Activated T-cell treated with anti-CD3 and anti-CD28 coated beads, Interleukin-2, amount 50 U/mL, for 72 hours (primary cell): ENCODE measurements around the gene POLN. TPM values are rescaled to one million over a fixed set of nuclear protein-coding genes. Genes with fewer than 3 reads are reported as not detected.

Experiments used
- ATAC-seq, 2 donors: fragments of 150-1000 bp; cut with Tn5 transposase; replicated peaks in 1 of 2; 2 replicates each; pipeline ENCODE4 v1.10.0; 2021; ENCODE audit warnings: moderate library complexity in 2 of 2, mild to moderate bottlenecking in 1 of 2
- DNase-seq, 2 donors: peaks; one replicate each; pipeline ENCODE4 v3.0.0; 2021 to 2022; ENCODE audit warnings: mixed read lengths in 1 of 2
- H3K27ac Mint-ChIP-seq: one replicate; pipeline ENCODE4 v1.8.0; 2022; ENCODE audit warnings: mild to moderate bottlenecking, moderate library complexity, mixed read lengths
- H3K27me3 Mint-ChIP-seq: one replicate; pipeline ENCODE4 v1.8.0; 2022; ENCODE audit warnings: low read depth, mixed read lengths
- H3K36me3 Mint-ChIP-seq, 2 donors: one replicate each; pipeline ENCODE4 v1.8.0; 2022; ENCODE audit warnings: mixed read lengths in 2 of 2, mild to moderate bottlenecking in 1 of 2; ENCODE audit not compliant: insufficient read depth in 2 of 2
- H3K4me1 Mint-ChIP-seq: one replicate; pipeline ENCODE4 v1.8.0; 2022; ENCODE audit warnings: low read depth, mixed read lengths
- H3K4me3 Mint-ChIP-seq, 2 donors: one replicate each; pipeline ENCODE4 v1.8.0; 2022; ENCODE audit warnings: mild to moderate bottlenecking in 2 of 2, mixed read lengths in 2 of 2, moderate library complexity in 2 of 2
- H3K9me3 Mint-ChIP-seq, 2 donors: one replicate each; pipeline ENCODE4 v1.8.0; 2022; ENCODE audit warnings: mixed read lengths in 2 of 2
- total RNA-seq, 2 donors: library from RNA; stranded (reverse); gene quantifications; one replicate each; pipeline ENCODE4 v1.2.3, GENCODE V29; 2022

Gene POLN
- total RNA-seq, 2 donors from 2014 or later, result 4.6 TPM

- no peaks in the 10 kb centered on the region for H3K9me3 Mint-ChIP-seq
- no peaks in the 10 kb centered on the region for H3K36me3 Mint-ChIP-seq
- DNase-seq (no peak), ATAC-seq (no peak)
- H3K4me1 Mint-ChIP-seq, result no peaks in the 10 kb centered on the region
- no peak overlapping the region for H3K27ac Mint-ChIP-seq
- no peaks in the 10 kb centered on the region for H3K27me3 Mint-ChIP-seq
- H3K4me3 Mint-ChIP-seq, result no peak overlapping the region
Observed at GRCh38 chr4:2272026-2272827, 30.3 kb upstream of the POLN start.

- no peak overlapping the region for H3K4me3 Mint-ChIP-seq
- H3K36me3 Mint-ChIP-seq, result no peaks in the 10 kb centered on the region
- H3K27me3 Mint-ChIP-seq, result no peaks in the 10 kb centered on the region
Observed at GRCh38 chr4:2271279-2272025, 29.5 kb upstream of the POLN start.

GRCh38 chr4:2270341-2271165 lies 28.6 kb upstream of the POLN start:
- DNase-seq (no peak), ATAC-seq (no peak)
- Mint-ChIP-seq H3K36me3 (no peaks in the 10 kb centered on the region), H3K27me3 (no peaks in the 10 kb centered on the region), H3K4me3 (no peak overlapping the region), H3K4me1 (no peaks in the 10 kb centered on the region), H3K27ac (no peak overlapping the region), H3K9me3 (no peaks in the 10 kb centered on the region)

More at GRCh38 chr4:2271279-2272025, 29.5 kb upstream of the POLN start:
- DNase-seq (no peak), ATAC-seq (no peak)
- Mint-ChIP-seq H3K4me1 (no peaks in the 10 kb centered on the region), H3K9me3 (no peaks in the 10 kb centered on the region), H3K27ac (no peak overlapping the region)

GRCh38 chr4:2269618-2270163 lies 27.8 kb upstream of the POLN start:
- ATAC-seq (no peak), DNase-seq (no peak)
- Mint-ChIP-seq H3K4me1 (no peaks in the 10 kb centered on the region), H3K4me3 (no peak overlapping the region), H3K27me3 (no peaks in the 10 kb centered on the region), H3K36me3 (no peaks in the 10 kb centered on the region), H3K27ac (no peak overlapping the region), H3K9me3 (no peaks in the 10 kb centered on the region)

- Mint-ChIP-seq H3K27me3 (no peaks in the 10 kb centered on the region), H3K4me1 (no peaks in the 10 kb centered on the region), H3K9me3 (no peaks in the 10 kb centered on the region), H3K4me3 (no peak overlapping the region), H3K36me3 (no peaks in the 10 kb centered on the region), H3K27ac (no peak overlapping the region)
- no peak for ATAC-seq
- DNase-seq, result no peak
Observed at GRCh38 chr4:2269206-2269531, 27.2 kb upstream of the POLN start.

GRCh38 chr4:2268357-2269205 lies 26.7 kb upstream of the POLN start:
- H3K4me3 Mint-ChIP-seq, result no peak overlapping the region
- DNase-seq (no peak), ATAC-seq (no peak)
- no peaks in the 10 kb centered on the region for H3K9me3 Mint-ChIP-seq
- no peak overlapping the region for H3K27ac Mint-ChIP-seq
- H3K27me3 Mint-ChIP-seq, result no peaks in the 10 kb centered on the region
- H3K36me3 Mint-ChIP-seq, result no peaks in the 10 kb centered on the region
- no peaks in the 10 kb centered on the region for H3K4me1 Mint-ChIP-seq

- no peaks in the 10 kb centered on the region for H3K27me3 Mint-ChIP-seq
- ATAC-seq (no peak), DNase-seq (no peak)
- no peak overlapping the region for H3K27ac Mint-ChIP-seq
- no peak overlapping the region for H3K4me3 Mint-ChIP-seq
- H3K36me3 Mint-ChIP-seq, result no peaks in the 10 kb centered on the region
- no peaks in the 10 kb centered on the region for H3K9me3 Mint-ChIP-seq
- H3K4me1 Mint-ChIP-seq, result no peaks in the 10 kb centered on the region
Observed at GRCh38 chr4:2267841-2268240, 25.9 kb upstream of the POLN start.

- Mint-ChIP-seq H3K27me3 (no peaks in the 10 kb centered on the region), H3K36me3 (no peaks in the 10 kb centered on the region), H3K27ac (no peak overlapping the region), H3K4me3 (no peak overlapping the region), H3K9me3 (no peaks in the 10 kb centered on the region), H3K4me1 (no peaks in the 10 kb centered on the region)
- no peak for DNase-seq
- no peak for ATAC-seq
Observed at GRCh38 chr4:2267320-2267811, 25.4 kb upstream of the POLN start.

GRCh38 chr4:2266821-2267220 lies 24.9 kb upstream of the POLN start:
- no peak overlapping the region for H3K27ac Mint-ChIP-seq
- no peak for DNase-seq

GRCh38 chr4:2266181-2266580 lies 24.3 kb upstream of the POLN start:
- ATAC-seq (no peak), DNase-seq (no peak)
- no peak overlapping the region for H3K27ac Mint-ChIP-seq
- no peak overlapping the region for H3K4me3 Mint-ChIP-seq
- H3K4me1 Mint-ChIP-seq, result no peaks in the 10 kb centered on the region
- no peaks in the 10 kb centered on the region for H3K9me3 Mint-ChIP-seq
- no peaks in the 10 kb centered on the region for H3K36me3 Mint-ChIP-seq
- no peaks in the 10 kb centered on the region for H3K27me3 Mint-ChIP-seq

More at GRCh38 chr4:2266821-2267220, 24.9 kb upstream of the POLN start:
- Mint-ChIP-seq H3K36me3 (no peaks in the 10 kb centered on the region), H3K4me1 (no peaks in the 10 kb centered on the region), H3K4me3 (no peak overlapping the region), H3K9me3 (no peaks in the 10 kb centered on the region), H3K27me3 (no peaks in the 10 kb centered on the region)
- ATAC-seq, result no peak

GRCh38 chr4:2265113-2266110 lies 23.5 kb upstream of the POLN start:
- Mint-ChIP-seq H3K4me1 (no peaks in the 10 kb centered on the region), H3K4me3 (no peak overlapping the region), H3K27me3 (no peaks in the 10 kb centered on the region), H3K9me3 (no peaks in the 10 kb centered on the region), H3K27ac (no peak overlapping the region), H3K36me3 (no peaks in the 10 kb centered on the region)
- DNase-seq, result no peak
- ATAC-seq, result no peak
